HG02571 (cell line): Measurements from ENCODE around the gene CTAGE6.
"Not testable (repeated sequence)": the region's sequence is repeated elsewhere in the genome, so short reads cannot be mapped to it uniquely, and the experiment has no call there.

Source experiments
- ATAC-seq: cut with Tn5 transposase; IDR thresholded peaks from one replicate; pipeline ENCODE4 v1.9.1; 2021; ENCODE audit warnings: mild to moderate bottlenecking, moderate library complexity; ENCODE audit not compliant: unreplicated experiment

The CTAGE6 gene

GRCh38 chr7:143715543-143716193 lies 41.8 kb downstream of the CTAGE6 start:
- not testable (repeated sequence) for ATAC-seq

DNA sequence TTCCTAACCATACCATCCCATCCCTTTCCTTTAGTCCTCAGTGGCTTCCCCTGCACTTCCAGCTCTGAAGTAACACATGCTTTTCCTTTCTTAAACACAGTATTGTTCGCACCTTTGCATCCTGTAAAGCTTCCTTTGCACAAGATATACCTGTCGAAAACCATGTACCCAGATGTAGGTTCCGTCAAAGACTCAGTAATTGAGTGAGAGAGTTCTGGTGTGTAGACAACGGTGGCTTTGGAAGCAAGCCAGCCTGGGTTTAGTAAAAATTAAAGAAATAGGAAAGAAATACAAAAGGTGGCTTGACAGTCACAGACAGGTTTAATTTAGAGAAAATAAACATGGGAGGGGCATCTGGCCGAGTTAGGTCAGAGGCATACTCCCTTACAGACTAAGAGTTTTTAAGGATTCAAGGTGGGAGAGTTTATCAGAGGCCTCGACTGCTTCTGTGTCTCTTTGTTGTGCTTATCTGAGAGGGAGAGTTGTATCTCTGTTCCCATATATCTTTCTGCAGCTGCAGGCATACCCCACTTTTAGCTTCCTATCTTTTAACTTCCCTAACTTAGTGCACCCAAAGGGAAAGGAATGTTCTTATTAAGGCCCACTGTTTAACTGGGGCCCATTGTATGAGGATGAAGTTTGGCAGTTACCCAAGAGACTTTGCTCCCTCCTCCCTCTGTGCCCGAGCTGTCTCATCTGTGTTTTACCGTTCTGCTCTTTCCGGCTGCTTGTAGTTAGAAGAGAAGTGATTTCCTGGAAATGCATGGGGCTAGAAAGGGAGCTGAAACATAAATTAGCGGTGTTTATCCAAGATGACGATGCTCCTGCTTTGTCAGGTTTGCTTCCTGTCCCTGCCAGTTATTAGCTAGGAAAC lies 42.7 kb downstream of the CTAGE6 start:
- ATAC-seq, result not testable (repeated sequence)

DNA sequence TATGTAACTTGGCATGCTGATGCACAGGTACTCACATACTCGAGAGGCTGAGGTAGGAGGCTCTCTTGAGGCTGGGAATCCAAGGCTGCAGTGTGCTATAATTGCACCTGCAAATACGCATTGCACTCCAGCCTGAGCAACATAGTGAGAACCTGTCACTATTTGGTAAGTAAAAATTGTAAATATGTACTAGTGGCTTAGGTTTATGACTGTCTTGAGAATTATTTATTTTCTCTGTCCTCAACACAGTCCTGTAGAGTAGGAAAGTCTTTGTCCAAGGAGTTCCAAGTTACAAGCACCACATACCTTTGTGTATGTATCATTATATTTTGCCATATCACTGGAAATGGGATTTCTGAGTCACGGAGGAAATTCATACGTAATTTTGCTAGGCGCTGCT lies 45.1 kb downstream of the CTAGE6 start:
- ATAC-seq, result not testable (repeated sequence)

DNA sequence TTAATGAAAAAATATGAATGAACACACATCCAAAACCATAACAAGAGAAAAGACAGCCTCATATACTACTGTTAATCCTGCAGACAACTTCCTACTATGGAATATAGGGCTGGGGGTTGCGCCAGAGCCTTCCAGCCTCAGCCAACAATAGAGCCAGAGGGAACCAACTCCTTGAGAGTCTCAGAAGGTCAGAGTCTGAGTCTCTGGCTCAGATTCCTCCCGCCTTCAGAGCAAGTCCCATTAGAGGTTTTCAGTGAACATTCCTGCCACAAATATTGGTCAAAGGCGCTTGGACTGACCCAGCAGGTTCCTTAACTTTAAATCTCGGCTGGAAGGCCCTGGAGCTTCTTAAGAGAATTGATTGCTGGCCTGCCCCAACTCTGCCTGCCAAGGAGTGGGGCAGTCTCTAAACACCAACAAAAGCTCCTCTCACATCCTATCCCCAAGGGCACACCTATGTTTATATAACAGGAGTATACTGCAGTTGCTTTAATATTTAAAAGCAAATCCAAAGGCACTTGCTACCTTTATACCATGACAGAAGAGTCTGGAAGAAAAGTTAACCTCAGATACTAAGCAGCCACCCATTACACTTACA lies 45.7 kb downstream of the CTAGE6 start:
- not testable (repeated sequence) for ATAC-seq

- not testable (repeated sequence) for ATAC-seq
These were observed 47.6 kb downstream of the CTAGE6 start for GRCh38 chr7:143709895-143710294.
